HL-60/S4 (cell line): Measurements from ENCODE around the gene PNISR.

Experiments
- in situ Hi-C: fragments of 300-500 bp; cut with MboI; formaldehyde crosslinking; loops from 2 replicates; pipeline ENCODE4 v1.14.3; 2022; ENCODE audit warnings: low sequenced_read_pairs

The PNISR gene

GRCh38 chr6:99348288-99349170, 76.6 kb downstream of the PNISR start:
- in situ Hi-C loops: no loop called here
